Measurements from ENCODE around the gene DHRS13.
"Not testable (repeated sequence)": the region's sequence is repeated elsewhere in the genome, so short reads cannot be mapped to it uniquely, and the experiment has no call there.

Gene DHRS13

GRCh38 chr17:28903546-28903841, 615 bp upstream of the DHRS13 start:
- DNase-seq (ENCODE audit: low read depth in 2 of 2): not testable (repeated sequence)

GRCh38 chr17:28901866-28902818, 737 bp downstream of the DHRS13 start:
- peak; percentile 49 to 51 for DNase-seq (ENCODE audit: low read depth in 2 of 2)

GRCh38 chr17:28900986-28901726, 1.7 kb downstream of the DHRS13 start:
- no peak for DNase-seq (ENCODE audit: low read depth in 2 of 2)

- no peak for DNase-seq (ENCODE audit: low read depth in 2 of 2)
Measured at GRCh38 chr17:28899212-28899815, 3.6 kb downstream of the DHRS13 start.

DNA sequence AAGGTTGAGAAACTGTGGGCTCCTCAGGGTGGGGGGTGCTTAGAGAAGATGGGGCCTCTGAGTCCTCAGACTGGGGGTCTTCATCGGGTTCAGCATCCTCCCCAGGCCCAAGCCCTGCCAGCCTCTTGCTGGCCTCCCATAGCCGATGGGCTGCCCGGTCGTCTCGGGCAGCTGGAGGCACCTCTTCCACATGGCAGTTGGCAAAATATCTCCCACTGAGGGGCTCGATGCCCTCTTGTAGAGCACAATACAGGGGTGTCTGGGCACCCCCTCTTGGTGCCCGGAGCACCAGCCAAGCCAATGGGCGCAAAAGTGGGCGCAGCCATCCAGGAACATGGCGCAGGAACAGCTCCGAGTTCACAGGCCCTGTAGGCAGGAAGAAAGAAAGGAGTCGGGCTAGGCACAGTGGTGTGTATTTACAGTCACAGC, 4.3 kb downstream of the DHRS13 start:
- no peak for DNase-seq (ENCODE audit: low read depth in 2 of 2)

DNA sequence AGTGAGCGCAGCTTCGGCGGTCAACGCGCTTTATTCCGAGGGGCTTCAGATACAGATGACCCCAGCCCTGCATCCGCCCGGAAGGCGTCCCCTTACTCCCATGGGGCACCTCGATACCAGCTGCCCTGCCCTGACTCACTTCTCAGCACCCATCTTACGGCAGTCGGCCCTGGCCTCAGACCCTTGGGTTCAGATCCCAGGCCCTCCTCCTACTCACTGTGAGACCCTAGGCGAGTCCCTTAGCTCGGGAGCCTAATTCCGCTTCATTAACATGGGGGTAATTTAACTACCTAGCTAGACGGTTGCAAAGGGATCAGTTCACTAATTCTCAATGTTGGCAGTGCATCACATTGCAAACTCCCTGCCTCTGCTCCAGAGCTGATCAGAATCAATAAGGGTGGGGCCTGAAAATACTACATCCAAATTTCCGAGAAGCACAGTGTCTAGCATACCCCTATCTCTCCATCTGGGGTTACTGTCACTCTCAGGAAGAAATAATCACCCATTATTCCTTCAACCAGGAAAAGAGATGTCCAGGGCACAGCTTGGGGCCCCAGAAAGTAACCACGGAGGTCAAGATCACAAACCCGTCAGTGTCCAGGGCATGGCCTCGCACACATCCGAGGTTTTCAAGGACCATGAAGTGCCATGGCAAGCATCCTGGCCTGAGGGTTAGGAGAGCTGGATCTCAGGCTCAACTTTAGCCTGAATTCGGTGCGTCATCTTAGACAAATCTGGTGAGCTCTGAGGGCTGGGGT, 4.9 kb downstream of the DHRS13 start:
- DNase-seq (ENCODE audit: low read depth in 2 of 2): no peak

- DNase-seq (ENCODE audit: low read depth in 2 of 2): peak; percentile 38 to 48
Measured at GRCh38 chr17:28896884-28897768, 5.8 kb downstream of the DHRS13 start, which contains the start of gene FLOT2. Gene FLOT2 (minus strand): TSS chr17:28897733. CDS start chr17:28897574, 159 bp downstream.

DNA sequence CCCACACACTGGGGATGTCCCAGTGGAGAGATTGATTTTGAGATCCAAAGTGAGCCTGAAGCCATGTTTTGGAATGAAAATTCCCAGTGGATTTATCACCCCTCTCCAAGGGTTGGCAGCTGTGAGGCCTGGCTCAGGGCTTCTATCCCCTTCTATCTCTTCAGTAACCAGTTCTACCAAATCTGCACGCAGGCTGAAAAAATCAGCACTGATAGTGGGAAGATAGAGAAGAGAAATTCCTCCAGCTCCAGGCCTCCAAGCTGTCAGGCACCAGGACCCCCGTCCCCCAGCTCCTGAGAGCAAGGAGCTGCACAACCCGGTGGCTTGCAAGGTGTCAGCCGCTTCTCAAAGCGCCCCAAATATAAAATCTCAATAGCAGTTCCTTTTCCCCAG, 6.4 kb downstream of the DHRS13 start:
- no peak for DNase-seq (ENCODE audit: low read depth in 2 of 2)

GRCh38 chr17:28895794-28896447, 7.0 kb downstream of the DHRS13 start:
- no peak for DNase-seq (ENCODE audit: low read depth in 2 of 2)

- DNase-seq (ENCODE audit: low read depth in 2 of 2): not testable (repeated sequence)
Measured at GRCh38 chr17:28893248-28894183, 9.4 kb downstream of the DHRS13 start.

DNA sequence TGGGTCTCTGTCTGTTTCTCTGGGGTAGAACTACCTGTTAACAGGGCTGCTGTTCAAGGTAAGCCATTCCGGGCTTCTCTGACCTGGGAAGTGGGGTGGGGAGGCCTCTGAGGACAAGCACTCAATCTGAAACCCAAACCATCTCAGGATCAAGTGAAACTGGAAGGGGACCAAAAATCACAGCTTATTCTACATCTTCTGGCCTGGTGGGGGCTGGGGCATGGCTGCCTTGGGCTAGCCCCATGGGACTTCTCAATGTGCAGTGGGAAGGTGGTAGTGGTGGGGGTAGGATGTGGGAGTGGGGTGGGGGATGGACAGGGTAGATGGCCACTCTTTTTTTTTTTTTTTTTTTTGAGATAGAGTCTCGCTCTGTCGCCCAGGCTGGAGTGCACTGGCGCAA, 10.9 kb downstream of the DHRS13 start:
- no peak for DNase-seq (ENCODE audit: low read depth in 2 of 2)

DNA sequence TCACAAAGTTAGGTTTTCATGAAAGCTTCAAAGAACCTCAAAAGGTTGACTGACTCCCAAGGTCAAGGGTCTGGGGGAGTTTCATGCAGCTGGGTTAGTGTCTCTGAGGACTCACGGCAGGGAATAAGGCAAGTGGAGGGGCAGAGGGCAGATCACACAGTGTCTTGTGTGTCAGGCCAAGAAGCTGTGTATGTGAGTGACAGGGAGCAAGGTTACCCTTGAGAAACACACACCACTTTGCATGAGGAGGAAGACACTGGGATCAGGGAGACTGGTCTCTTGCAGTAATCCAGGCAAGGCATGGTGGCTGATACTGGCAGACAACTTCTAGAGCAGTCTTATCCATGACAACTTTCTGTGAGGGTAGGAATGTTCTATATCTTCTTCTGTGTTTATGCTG, 11.7 kb downstream of the DHRS13 start:
- no peak for DNase-seq (ENCODE audit: low read depth in 2 of 2)

GRCh38 chr17:28889996-28890395, 12.9 kb downstream of the DHRS13 start:
- DNase-seq (ENCODE audit: low read depth in 2 of 2): no peak

DNA sequence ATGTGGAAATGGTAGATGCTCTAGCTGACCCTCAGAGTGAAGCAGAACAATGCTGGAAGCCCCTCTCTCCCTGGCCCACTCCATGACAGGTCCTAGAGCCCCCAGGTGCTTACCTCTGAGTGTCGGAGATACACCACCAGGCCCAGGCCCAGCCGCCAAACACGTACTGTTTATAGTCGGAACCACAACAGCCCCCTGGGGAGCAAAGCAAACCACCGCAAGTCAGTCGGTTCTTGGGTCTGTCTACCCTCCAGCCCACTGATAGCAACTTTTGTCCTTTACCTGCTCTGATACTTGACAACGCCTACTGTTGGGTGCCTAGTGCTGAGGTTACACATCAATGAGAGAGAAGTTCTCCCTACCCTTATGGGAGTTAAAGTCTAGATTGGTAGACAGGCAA, 14.0 kb downstream of the DHRS13 start:
- no peak for DNase-seq (ENCODE audit: low read depth in 2 of 2)

DNA sequence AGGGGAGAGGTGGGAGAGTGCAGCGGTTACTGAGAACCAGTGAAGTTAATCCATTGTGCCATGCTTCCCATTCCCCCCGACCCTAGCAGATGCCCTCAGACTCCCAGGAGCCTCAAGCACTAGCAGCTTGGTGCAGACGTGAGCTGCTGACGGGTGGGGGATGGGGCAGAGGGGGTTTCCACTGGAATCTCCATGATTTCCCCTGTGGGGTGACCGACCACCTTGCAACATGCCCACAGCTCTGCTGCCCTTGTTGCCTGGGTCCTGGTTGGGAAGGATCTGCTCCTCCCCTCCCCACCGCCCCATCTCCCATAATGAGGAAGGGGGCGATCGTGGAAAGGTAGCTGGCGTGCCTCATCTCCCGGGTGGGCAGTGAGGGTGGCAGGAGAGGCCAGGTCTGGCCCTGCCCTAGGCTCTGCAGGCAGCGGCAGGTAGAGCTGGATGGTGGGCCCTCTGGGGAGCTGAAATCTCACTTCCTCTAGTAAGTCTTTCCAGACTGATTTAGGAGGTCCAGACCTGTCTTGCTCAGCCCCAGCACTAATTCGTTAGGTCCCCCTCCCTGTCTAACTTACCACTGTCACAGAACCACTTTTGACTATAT, 14.9 kb downstream of the DHRS13 start:
- no peak for DNase-seq (ENCODE audit: low read depth in 2 of 2)

GRCh38 chr17:28885951-28886350, 16.9 kb downstream of the DHRS13 start:
- DNase-seq (ENCODE audit: low read depth in 2 of 2): no peak

DNA sequence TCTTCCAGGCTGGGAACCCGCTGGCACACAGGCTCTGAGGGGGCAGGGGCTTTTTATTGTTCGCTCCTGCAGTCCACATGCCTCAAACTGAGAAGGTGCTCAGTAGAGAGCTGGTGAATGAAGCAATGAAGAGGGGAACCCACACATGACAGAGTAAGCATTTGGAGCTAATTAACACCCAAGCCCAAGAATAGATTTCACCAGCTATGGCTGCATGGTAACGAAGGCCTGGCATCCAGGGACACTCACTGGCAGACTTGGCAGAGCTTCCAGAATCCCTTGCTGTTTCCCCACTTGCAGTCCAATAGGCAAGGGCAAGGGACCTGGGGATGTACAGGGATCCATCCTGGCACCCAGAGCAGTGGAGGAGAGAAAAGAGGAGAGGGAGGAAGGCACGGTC, 17.5 kb downstream of the DHRS13 start:
- no peak for DNase-seq (ENCODE audit: low read depth in 2 of 2)

- no peak for DNase-seq (ENCODE audit: low read depth in 2 of 2)
Measured at GRCh38 chr17:28883967-28884702, 18.7 kb downstream of the DHRS13 start.
